Mucosa of stomach (tissue), 1 donor: ENCODE data around the gene UST.

ENCODE experiments used
- H3K27me3 ChIP-seq: one replicate; pipeline ENCODE4 v1.7.0; 2013; ENCODE audit warnings: mild to moderate bottlenecking, low read length; ENCODE audit not compliant: control insufficient read depth, insufficient read depth
- H3K36me3 ChIP-seq: one replicate; pipeline ENCODE4 v1.7.0; 2013; ENCODE audit warnings: low read length; ENCODE audit not compliant: control insufficient read depth, insufficient read depth
- H3K4me1 ChIP-seq: one replicate; pipeline ENCODE4 v1.7.0; 2013; ENCODE audit warnings: mild to moderate bottlenecking, low read length; ENCODE audit not compliant: control insufficient read depth, insufficient read depth
- H3K4me3 ChIP-seq: one replicate; pipeline ENCODE4 v1.7.0; 2013; ENCODE audit warnings: low read length
- H3K9ac ChIP-seq: one replicate; pipeline ENCODE4 v1.7.0; 2013; ENCODE audit warnings: mild to moderate bottlenecking, low read length, moderate library complexity
- H3K9me3 ChIP-seq: one replicate; pipeline ENCODE4 v1.7.0; 2013; ENCODE audit warnings: mild to moderate bottlenecking, low read length, moderate library complexity; ENCODE audit not compliant: control insufficient read depth
- donor health status: Pancreatic carcinoma.

UST gene, protein sequence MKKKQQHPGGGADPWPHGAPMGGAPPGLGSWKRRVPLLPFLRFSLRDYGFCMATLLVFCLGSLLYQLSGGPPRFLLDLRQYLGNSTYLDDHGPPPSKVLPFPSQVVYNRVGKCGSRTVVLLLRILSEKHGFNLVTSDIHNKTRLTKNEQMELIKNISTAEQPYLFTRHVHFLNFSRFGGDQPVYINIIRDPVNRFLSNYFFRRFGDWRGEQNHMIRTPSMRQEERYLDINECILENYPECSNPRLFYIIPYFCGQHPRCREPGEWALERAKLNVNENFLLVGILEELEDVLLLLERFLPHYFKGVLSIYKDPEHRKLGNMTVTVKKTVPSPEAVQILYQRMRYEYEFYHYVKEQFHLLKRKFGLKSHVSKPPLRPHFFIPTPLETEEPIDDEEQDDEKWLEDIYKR

DNA sequence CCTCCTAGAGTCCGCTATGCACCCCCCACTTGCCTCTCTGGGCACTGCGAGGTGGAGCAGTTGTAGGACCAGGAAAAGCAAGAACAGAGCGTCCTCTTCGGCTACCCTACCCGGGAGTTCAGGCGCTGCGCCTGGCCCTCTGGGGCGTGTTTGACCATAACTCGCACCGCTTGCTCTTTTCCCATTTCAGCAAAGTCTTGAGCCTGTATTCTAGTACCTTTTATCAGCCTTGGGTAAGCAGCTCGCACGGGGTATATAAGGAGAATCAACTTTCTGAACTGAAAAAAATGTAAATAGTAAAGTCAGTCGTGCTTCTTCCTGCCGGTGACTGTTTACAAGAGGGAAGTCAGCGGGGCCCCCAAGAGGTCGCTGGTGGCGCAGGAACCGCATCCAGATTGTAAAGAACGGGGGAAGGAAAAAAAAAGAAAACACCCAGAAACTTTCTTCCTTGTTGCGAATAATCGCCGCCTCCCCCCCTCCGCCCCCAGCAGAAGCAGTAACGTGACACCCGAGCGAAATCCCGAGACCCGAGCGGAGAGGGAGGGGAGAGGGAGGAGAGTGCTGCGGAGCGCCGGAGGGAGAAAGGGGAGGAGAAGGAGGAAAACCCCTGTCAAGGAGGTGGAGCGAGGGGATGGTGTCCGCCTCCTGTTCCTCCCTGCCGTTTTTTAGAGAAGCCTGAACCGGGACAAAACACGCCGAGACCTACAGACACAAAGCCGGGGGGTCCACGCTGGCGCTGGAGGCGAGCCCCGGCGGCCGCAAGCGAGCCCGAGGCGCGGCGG, at the start of gene UST:
UST (plus strand) TSS at position 668 of the 782 bp plus-strand sequence. CDS start 401 bp downstream, outside the sequence.
- H3K27me3 ChIP-seq: no peaks in the 10 kb centered on the region
- H3K9ac ChIP-seq: peak within 1 kb of the TSS; percentile 67
- H3K4me3 ChIP-seq: peak within 1 kb of the TSS; percentile 66

DNA sequence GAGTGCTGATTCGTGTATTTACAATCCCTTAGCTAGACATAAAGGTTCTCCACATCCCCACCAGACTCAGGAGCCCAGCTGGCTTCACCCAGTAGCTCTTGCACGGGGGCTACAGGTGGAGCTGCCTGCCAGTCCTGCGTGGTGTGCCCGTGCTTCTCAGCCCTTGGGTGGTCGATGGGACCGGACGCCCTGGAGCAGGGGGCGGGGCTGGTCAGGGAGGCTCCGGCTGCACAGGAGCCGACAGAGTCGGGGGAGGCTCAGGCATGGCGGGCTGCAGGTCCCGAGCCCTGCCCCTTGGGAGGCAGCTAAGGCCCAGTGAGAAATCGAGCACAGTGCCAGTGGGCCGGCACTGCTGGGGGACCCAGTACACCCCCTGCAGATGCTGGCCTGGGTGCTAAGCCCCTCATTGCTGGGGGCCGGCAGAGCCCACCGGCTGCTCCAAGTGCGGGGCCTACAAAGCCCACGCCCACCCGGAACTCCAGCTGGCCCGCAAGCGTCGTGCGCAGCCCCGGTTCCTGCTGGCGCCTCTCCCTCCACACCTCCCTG, 48.9 kb upstream of the UST start:
- Histone ChIP-seq H3K27me3 (no peaks in the 10 kb centered on the region), H3K4me1 (peaks cover 6% of the 10 kb centered on the region), H3K4me3 (no peak overlapping the region), H3K9me3 (no peaks in the 10 kb centered on the region), H3K9ac (no peak overlapping the region), H3K36me3 (no peaks in the 10 kb centered on the region)

More for the DNA sequence above, at the start of gene UST:
- no peaks in the 10 kb centered on the region for H3K9me3 ChIP-seq
- peaks cover 7% of the 10 kb centered on the region for H3K4me1 ChIP-seq
- no peaks in the 10 kb centered on the region for H3K36me3 ChIP-seq

DNA sequence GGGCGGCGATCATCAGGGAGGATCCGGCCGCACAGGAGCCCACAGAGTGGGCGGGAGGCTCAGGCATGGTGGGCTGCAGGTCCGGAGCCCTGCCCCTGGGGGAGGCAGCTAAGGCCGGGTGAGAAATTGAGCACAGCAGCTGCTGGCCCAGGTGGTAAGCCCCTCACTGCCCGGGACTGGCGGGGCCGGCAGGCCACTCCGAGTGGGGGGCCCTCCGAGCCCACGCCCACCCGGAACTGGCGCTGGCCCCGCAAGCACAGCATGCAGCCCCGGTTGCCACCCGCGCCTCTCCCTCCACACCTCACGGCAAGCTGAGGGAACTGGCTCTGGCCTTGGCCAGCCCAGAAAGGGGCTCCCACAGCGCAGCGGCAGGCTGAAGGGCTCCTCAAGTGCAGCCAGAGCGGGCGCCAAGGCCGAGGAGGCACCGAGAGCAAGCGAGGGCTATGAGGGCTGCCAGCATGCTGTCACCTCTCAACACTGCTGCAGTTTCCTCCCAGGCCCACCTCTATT, 48.1 kb upstream of the UST start:
- H3K4me3 ChIP-seq: no peak overlapping the region

DNA sequence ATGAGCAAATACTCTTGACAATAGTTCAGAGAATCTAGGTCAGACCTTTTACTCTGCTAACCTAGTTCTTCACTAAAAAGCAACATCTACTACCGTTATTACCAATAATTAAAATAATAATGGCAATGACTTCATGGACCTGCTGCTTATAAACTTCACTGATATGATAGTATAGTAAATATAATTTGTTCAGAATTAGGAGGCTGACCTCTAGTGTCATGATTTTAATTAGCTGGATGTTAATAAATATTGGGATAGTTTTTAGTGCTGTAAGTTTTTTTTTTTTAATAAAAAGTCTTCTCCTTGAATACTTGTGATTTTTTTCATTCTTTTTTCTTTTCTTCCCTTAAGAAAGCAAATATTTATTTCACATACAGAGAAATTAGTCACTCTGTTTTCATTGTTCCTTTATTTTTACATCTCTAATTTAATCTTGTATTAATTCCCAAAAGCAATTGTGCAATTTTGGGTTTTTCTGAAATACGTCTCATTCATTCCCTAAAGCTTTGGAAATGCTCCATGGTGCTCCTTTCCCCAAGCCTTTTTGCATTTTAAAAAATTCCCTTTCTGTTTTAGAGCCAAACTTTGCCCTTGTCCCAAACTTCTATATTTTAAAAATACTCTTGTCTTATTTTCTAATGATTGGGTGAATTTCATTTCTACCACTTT, 46.6 kb upstream of the UST start:
- Histone ChIP-seq H3K4me3 (peak overlapping the region; percentile 40), H3K27me3 (no peaks in the 10 kb centered on the region), H3K9ac (peak overlapping the region; percentile 57), H3K36me3 (no peaks in the 10 kb centered on the region), H3K4me1 (peaks cover 6% of the 10 kb centered on the region), H3K9me3 (no peaks in the 10 kb centered on the region)

More for the DNA sequence above, 48.1 kb upstream of the UST start:
- H3K4me1 ChIP-seq: peaks cover 6% of the 10 kb centered on the region
- H3K9ac ChIP-seq: no peak overlapping the region
- no peaks in the 10 kb centered on the region for H3K36me3 ChIP-seq
- H3K27me3 ChIP-seq: no peaks in the 10 kb centered on the region
- no peaks in the 10 kb centered on the region for H3K9me3 ChIP-seq

DNA sequence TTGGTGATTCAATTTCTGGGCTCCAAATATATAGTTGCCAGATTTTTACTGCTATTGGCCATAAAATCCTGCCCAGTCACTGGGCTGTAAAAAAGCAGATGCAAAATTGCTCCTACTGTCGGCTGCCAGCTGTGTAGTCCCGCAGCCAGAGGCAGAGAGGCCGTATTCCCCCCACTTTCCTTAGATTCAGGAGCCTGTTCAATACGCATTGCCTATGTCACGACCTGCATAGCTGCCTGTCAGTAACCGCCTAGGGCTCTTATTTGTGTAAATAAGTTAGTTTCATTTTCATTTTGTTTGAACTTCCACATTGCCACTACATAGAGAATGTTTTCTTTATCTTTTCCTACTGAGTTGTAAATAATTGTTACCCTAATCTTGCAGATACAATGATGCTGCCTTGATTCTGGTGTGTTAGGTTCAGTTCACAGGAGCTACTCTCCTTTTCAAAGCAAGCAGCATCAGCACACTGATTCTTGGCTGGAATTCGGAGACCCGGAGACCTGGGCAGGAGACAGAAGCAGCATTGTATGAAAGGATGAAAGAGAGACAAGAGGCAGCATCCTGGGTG, 46.0 kb upstream of the UST start:
- H3K9me3 ChIP-seq: no peaks in the 10 kb centered on the region
- H3K9ac ChIP-seq: peak overlapping the region; percentile 57
- H3K4me1 ChIP-seq: peaks cover 6% of the 10 kb centered on the region
- H3K36me3 ChIP-seq: no peaks in the 10 kb centered on the region
- H3K27me3 ChIP-seq: no peaks in the 10 kb centered on the region
- H3K4me3 ChIP-seq: peak overlapping the region; percentile 40

DNA sequence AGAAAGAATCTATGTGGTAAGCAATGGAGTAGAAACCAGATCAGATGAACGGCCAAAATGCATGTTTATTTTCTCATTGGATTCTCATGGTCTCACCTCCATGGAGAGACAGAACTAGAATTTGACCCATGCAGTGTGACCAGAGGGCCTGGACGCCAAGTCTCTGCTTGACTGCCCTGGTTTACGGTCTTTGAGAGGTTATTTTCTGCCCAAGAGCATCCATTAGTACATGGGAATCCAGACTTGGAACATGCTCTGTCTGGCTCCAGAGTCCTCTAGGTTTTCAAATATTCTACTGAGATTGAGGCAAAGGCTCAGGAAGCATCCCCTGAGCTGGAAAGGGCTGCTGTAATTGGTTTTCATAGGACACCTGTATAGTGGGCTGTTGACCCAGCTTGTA, 45.5 kb upstream of the UST start:
- Histone ChIP-seq H3K36me3 (no peaks in the 10 kb centered on the region), H3K27me3 (no peaks in the 10 kb centered on the region), H3K9ac (peak overlapping the region; percentile 57), H3K9me3 (no peaks in the 10 kb centered on the region), H3K4me3 (peak overlapping the region; percentile 40), H3K4me1 (peaks cover 6% of the 10 kb centered on the region)

DNA sequence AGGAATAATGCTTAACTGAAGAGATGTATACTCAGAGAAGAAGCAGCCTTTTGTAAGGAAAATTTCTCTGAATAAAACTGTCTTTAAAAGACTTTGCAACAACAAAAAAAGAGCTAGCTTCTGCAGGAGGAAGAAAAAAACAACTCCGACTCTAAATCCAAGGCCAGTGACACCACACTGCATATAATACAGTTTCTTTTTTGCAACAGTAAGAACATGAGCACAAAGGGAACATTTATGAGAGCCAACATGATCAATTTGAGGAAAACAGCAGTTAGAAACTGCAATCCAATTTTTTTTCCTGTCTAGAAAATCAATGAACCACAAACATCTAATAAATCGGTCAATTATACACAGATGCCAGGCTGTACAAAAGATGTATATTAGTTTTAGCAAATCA, 42.9 kb upstream of the UST start:
- Histone ChIP-seq H3K9ac (no peak overlapping the region), H3K27me3 (no peaks in the 10 kb centered on the region), H3K9me3 (no peaks in the 10 kb centered on the region), H3K4me1 (peaks cover 6% of the 10 kb centered on the region), H3K36me3 (no peaks in the 10 kb centered on the region), H3K4me3 (no peak overlapping the region)

DNA sequence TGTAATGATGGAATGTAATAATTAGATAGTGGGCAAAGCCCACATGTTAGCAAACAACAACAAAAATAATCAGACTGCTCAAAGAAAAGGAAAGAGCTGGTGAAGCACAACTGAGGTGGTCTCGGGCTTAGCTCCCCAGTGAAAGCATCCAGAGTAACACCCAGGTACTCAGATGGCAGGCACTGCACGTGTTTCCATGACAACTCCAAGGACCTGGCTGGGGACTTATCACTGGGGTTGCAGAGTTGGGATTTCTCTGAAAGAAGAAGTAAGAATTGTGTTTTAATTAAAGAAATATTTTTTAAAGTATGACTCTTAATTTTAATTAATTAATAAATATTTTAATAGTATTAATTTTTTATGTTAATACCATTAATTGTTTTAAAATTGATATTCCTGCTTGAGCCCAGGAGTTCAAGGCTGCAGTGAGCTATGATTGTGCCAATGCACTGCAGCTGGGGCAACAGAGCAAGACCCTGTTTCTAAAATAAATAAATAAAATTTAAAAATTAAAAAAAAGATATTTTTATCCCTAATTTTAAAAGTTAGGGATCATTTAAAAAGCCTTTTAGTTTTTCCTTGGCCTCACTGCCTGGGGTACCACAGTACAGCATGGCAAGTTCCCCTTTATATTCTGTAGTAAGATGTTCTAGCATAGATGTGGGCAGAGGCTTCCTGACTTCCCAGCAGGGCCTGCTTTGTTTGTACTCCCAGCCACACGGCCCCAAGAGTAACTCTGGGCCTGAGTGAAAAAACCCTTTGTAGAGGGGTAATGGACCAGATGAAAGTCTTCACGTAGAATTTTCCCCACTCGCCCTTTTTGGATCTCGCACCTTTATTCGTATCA, 42.2 kb upstream of the UST start:
- Histone ChIP-seq H3K36me3 (no peaks in the 10 kb centered on the region), H3K9me3 (no peaks in the 10 kb centered on the region), H3K4me3 (no peak overlapping the region), H3K4me1 (peaks cover 6% of the 10 kb centered on the region), H3K9ac (no peak overlapping the region), H3K27me3 (no peaks in the 10 kb centered on the region)

DNA sequence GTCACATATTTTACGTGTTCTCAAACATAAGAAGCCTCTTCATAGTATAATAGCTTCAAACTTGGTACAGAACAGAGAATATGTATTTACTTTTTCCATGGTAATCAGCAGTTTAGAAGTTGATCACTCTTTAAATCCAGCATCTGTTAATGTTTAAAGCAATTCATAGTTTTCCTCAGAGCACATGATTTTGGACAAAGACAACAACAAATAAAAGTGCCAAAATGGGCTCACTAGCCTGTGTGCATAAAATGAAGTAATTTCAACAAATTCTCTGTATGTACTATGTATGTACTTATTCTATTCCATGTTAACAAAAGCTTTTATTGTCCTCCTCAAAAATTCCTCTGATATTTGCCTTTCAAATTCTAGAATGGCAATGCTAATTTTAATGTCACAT, 38.1 kb upstream of the UST start:
- no peaks in the 10 kb centered on the region for H3K36me3 ChIP-seq
- no peaks in the 10 kb centered on the region for H3K9me3 ChIP-seq
- no peak overlapping the region for H3K9ac ChIP-seq
- no peaks in the 10 kb centered on the region for H3K4me1 ChIP-seq
- no peaks in the 10 kb centered on the region for H3K27me3 ChIP-seq
- H3K4me3 ChIP-seq: no peak overlapping the region

DNA sequence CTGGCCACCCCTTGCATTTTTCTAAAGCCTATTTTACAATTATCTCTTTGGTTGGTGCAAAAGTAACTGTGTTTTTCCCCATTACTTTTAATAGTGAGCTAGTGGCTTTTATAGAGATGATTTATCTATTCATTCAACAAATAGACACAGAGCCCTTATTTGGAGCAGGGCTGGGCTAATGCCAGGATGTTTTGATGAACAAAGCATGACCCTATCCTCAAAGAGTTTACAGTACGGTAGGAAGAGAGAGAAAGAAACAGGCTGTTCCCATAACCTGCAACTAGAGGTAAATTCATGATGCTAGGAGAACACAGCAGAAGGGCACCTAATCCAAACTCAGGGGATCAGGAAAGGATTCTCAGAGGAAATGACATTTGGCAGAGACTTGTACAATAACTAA, 37.3 kb upstream of the UST start:
- Histone ChIP-seq H3K4me1 (no peaks in the 10 kb centered on the region), H3K36me3 (no peaks in the 10 kb centered on the region), H3K27me3 (no peaks in the 10 kb centered on the region), H3K9me3 (no peaks in the 10 kb centered on the region), H3K9ac (no peak overlapping the region), H3K4me3 (no peak overlapping the region)
